H1 (cell line): ENCODE data around the gene DGAT2. TPM values are rescaled to one million over a fixed set of nuclear protein-coding genes. Genes with fewer than 3 reads are reported as not detected.

Source experiments
- EGR1 ChIP-seq: IDR thresholded peaks from 2 replicates; pipeline ENCODE4 v1.6.1; 2011; ENCODE audit warnings: low read depth, low read length, borderline replicate concordance
- KDM1A ChIP-seq: fragments of 200-600, 300-600 bp; sonication (generic); IDR thresholded peaks from 2 replicates; pipeline ENCODE4 v1.7.1; 2016; ENCODE audit warnings: mild to moderate bottlenecking, low read length, borderline replicate concordance
- SRF ChIP-seq: IDR thresholded peaks from 2 replicates; pipeline ENCODE4 v1.6.1; 2011; ENCODE audit warnings: mild to moderate bottlenecking, low read depth, low read length, moderate library complexity
- TAF7 ChIP-seq: optimal IDR thresholded peaks from 2 replicates; pipeline ENCODE3; 2011; ENCODE audit warnings: low read depth, mild to moderate bottlenecking, inconsistent platforms, low read length, moderate library complexity, borderline replicate concordance
- TBP ChIP-seq: IDR thresholded peaks from 2 replicates; pipeline ENCODE4 v1.6.1; 2011; ENCODE audit warnings: low read depth, low read length, improper control_type of control experiment
- polyA plus RNA-seq, 7 experiments: library from polyadenylated mRNA; depleted of rRNA in 3 of 7; stranded (reverse) in 5 of 7; unstranded in 2 of 7; fragments of >200 nt in 5 of 7; fragments of 200-250 nt in 2 of 7; gene quantifications; 1 replicate in 5 of 7; 2 replicates in 1 of 7; 4 replicates in 1 of 7; pipeline versions ENCODE4 v1.2.1 to v1.2.3, GENCODE V29; 2011 to 2013; ENCODE audit warnings: missing spikeins in 2 of 7, mixed read lengths in 2 of 7
- total RNA-seq: library from RNA; stranded (reverse); fragmentation: NEBNext Ultra II Directional; extraction: Animal tissue kit (Norgen Biotek cat#: 25700); gene quantifications from 2 replicates; pipeline ENCODE4 v1.2.1, GENCODE V29; 2021

Gene DGAT2
- total and polyA plus RNA-seq, 2 of the 8 experiments (the other 6 are each of a cell fraction or from before 2014, with no cell fraction given): 3.2 to 5.9 TPM

GRCh38 chr11:75722669-75723042 is 45.9 kb upstream of the DGAT2 start (continued):
- no peak for TF ChIP-seq TBP
- no peak for TF ChIP-seq TAF7
- TF ChIP-seq EGR1: no peak
- TF ChIP-seq SRF: no peak
- no peak for TF ChIP-seq KDM1A
